ENCODE results near the gene ERF.

ERF gene

GRCh38 chr19:42277821-42278451 is 23.0 kb upstream of the ERF start:
- TF ChIP-seq, protein P1, sequence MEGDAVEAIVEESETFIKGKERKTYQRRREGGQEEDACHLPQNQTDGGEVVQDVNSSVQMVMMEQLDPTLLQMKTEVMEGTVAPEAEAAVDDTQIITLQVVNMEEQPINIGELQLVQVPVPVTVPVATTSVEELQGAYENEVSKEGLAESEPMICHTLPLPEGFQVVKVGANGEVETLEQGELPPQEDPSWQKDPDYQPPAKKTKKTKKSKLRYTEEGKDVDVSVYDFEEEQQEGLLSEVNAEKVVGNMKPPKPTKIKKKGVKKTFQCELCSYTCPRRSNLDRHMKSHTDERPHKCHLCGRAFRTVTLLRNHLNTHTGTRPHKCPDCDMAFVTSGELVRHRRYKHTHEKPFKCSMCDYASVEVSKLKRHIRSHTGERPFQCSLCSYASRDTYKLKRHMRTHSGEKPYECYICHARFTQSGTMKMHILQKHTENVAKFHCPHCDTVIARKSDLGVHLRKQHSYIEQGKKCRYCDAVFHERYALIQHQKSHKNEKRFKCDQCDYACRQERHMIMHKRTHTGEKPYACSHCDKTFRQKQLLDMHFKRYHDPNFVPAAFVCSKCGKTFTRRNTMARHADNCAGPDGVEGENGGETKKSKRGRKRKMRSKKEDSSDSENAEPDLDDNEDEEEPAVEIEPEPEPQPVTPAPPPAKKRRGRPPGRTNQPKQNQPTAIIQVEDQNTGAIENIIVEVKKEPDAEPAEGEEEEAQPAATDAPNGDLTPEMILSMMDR (conservative IDR thresholded peaks at IDR 0.05) = no peak
- H3K27ac ChIP-seq = no peak overlapping the region; the same call in 1 of the 2 replicates

DNA sequence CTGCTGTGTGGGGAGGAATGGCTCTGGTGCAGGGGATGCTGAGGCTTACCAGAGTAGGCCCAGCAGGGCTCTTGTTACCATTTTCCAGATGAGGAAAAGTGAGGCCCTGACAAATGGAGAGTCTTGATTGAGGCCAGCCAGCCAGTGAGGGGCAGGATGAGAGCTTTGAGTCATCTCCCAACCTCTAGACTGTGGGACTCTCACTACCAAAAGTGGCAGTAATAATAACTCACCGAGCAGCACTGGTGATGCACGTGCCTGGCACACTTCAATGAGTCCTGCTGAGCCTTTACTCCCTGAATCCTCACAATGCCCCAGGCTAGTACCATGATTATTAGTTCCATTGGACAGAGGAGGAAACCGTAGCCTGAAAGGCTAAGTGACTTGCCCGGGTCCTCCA is 21.9 kb upstream of the ERF start:
- no peak overlapping the region for H3K27ac ChIP-seq
- TF ChIP-seq, protein P1 (conservative IDR thresholded peaks at IDR 0.05) = no peak

- TF ChIP-seq, protein P1 (conservative IDR thresholded peaks at IDR 0.05) = no peak
- no peak overlapping the region for H3K27ac ChIP-seq
These were observed 21.4 kb upstream of the ERF start for GRCh38 chr19:42276284-42276683.

DNA sequence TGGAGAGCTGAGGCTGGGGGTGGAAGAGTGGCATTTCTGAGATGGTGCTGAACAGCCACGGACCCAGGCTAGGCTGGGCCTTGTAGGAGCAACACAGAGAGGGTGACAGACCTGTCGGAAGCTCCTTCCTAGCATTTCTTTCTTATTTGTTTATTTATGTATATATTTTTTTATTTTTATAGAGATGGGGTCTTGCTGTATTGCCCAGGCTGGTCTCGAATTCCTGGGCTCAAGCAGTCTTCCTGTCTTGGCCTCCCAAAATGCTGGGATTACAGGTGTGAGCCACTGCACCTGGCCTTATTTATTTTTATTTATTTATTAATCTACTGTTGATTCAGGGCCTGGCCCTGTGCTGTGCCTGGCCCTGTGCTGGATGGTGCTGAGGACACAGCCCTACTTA is 20.6 kb upstream of the ERF start:
- TF ChIP-seq, protein P1 (conservative IDR thresholded peaks at IDR 0.05) = no peak
- H3K27ac ChIP-seq = no peak overlapping the region

- TF ChIP-seq, protein P1 (conservative IDR thresholded peaks at IDR 0.05) = no peak
- H3K27ac ChIP-seq = no peak overlapping the region
These were observed 20.2 kb upstream of the ERF start for GRCh38 chr19:42275103-42275502.

- no peak overlapping the region for H3K27ac ChIP-seq
- TF ChIP-seq, protein P1 (conservative IDR thresholded peaks at IDR 0.05) = no peak
These were observed 19.2 kb upstream of the ERF start for GRCh38 chr19:42274065-42274682.

DNA sequence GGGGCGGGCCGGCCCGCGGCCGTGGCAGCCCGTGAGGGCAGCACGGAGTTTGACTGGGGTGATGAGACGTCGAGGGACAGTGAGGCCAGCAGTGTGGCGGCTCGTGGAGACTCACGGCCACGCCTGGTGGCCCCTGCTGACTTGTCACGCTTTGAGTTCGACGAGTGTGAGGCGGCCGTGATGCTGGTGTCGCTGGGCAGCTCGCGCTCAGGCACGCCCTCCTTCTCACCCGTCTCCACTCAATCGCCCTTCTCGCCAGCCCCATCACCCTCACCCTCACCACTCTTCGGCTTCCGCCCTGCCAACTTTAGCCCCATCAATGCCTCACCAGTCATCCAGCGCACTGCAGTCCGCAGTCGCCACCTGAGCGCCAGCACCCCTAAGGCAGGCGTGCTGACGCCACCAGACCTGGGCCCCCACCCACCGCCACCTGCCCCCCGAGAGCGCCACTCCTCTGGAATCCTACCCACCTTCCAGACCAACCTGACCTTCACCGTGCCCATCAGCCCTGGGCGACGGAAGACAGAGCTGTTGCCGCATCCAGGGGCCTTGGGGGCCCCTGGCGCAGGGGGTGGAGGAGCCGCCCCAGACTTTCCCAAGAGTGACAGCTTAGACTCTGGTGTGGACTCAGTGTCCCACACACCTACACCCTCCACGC is 18.6 kb upstream of the ERF start:
- no peak overlapping the region for H3K27ac ChIP-seq
- TF ChIP-seq, protein P1 (conservative IDR thresholded peaks at IDR 0.05) = no peak
